GM21423 (cell line): ENCODE data around the gene RPS23.

Source experiments
- ATAC-seq: cut with Tn5 transposase; IDR thresholded peaks from one replicate; pipeline ENCODE4 v1.9.1; 2021; ENCODE audit warnings: mild to moderate bottlenecking, moderate library complexity; ENCODE audit not compliant: unreplicated experiment

RPS23 gene

DNA sequence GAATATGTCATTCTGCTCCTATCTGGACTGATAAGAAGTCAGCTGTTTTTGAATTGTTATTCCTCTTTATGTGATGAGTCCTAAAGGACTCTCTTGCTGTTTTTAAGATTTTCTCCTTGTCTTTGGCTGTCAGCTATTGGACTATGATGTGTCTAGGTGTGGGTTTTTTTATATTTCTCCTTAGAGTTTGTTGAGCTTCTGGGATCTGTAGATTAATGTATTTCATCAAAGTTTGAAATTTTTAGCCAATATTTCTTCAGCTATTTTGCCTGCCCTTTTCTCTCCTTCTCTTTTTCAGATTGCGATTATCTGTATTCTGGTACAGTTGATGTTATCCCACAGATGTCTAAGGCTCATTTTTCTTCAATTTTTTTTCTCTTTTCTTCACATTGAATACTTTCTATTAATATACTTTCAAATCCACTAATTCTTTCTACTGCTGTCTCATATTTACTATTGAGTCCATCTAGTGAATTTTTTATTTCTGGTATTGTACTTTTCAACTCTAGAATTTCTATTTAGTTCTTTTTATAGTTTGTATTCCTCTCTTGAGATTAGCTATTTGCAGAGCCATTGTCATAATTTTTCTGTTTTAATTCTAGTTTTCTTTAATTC is 31.1 kb downstream of the RPS23 start:
- no peak for ATAC-seq

DNA sequence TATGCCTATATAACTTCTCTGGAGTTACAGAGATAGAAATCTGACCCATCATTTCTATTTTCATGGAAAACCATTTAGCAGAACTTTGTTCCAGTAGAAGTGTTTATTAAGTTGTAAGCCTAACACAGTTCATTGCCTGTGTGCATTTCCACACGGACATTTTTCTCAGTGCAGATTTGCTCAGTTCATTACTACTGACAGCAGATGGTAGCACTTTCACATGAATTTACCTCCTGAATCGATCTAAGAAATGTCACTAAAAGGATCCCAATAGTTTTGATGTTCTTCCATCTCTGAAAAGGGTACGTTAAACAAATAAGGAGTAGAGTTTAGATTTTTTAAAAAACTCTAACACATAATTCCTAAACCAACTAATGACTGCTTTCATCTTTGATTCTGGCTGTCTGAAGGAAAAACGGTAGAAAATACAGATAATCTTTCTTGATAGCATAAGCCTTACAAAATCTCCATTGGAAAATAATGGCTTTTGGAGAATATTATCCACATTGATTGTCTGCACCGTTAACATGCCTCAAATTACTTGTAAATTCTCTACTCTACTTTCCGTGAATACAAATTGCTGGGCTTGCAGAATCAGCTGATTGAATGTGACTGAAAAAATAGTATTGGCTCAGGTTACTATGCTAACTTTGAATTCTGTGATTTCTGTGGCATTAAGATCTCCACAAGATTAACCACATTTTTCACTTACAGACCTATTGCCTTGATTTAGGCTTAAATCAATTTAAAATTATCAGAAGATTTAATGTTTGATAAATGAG is 33.1 kb downstream of the RPS23 start:
- no peak for ATAC-seq

DNA sequence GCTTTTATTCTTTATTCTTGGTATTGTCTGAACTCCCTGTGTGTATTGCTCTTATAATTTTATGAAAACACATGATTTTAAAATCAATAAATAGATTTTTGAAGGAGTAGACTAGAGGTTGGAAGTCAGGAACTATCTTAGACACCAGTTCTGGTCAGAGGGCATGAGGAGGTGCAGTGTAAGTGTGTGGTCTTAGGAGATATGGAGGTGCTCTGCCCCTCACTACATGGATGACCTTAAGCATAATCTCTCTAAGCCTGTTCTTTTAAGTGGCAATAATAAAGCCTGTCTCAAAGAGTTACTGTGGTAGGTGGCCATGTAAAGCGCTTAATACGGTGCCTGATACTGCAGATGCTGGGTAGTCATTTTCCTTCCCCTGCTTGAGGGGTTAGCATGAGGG is 34.0 kb downstream of the RPS23 start:
- ATAC-seq = no peak

DNA sequence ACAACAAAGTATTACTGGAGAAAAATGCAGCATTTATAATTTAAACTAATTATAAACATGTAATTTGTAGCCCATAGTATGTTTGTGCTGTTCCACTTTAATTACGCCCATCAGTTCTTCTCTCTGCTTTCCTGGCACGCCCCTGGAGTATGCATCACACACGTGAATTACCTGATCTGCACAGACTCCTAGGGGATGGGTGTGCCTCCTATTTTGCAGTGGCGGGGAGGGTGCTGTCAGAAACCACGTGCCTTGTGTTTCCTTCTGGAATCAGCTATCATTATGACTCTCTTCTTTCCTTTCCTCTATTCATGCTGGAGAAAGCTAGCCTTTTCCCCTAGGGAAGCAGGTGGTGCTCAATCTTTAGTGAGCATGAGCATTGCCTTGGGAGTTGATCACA is 43.3 kb downstream of the RPS23 start:
- ATAC-seq = no peak

DNA sequence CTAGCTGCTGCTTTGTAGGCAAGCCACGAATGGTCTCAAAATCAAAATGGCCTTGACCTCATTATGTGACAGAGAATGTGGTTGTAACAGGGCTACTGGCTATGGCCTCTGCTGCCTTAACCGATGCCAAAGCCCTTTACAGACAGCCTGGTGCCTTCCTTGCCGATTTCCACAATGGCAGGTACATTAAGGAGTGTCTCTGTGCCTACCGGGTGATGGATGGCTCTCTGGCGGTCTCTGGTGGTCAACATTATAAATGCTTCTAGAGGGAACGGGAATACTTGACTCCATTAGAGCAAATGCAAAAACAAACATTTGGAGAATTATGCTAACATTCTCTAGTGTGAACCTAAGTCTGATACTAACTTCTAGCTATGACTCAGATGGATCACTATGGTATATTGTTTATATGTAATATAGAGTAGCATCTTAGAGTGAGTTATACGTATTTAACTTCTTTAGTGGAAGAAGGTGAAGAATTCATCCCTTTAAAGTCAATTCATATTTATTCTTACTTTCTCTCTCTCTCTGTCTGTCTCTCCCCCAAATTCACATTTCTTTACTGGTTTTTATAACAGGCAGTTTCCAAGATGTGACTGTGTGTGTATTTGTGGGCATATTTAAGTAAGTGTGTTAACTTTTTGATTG is 52.5 kb downstream of the RPS23 start:
- ATAC-seq = peak; percentile 85
